CD4-positive, alpha-beta T cell (primary cell): ENCODE results near the gene C1orf115. TPM values are rescaled to one million over a fixed set of nuclear protein-coding genes. Genes with fewer than 3 reads are reported as not detected.
"Not testable (repeated sequence)": the region's sequence is repeated elsewhere in the genome, so short reads cannot be mapped to it uniquely, and the experiment has no call there.

ENCODE experiments used
- ATAC-seq: fragments of 200-7000 bp; cut with Tn5 transposase; one replicate; pipeline ENCODE4 v1.10.0; 2022; ENCODE audit warnings: mild to moderate bottlenecking; ENCODE audit not compliant: poor library complexity
- CTCF ChIA-PET: fragments of 350-600 bp; sonication (Branson Sonifier 250); formaldehyde crosslinking; loops from one replicate; lab custom pipeline; 2021; ENCODE audit warnings: antibody characterized with exemption, inconsistent platforms; lab: Charles Lee
- POLR2A ChIA-PET: fragments of 350-600 bp; sonication (Branson Sonifier 250); formaldehyde crosslinking; loops from one replicate; lab custom pipeline; 2021; ENCODE audit warnings: antibody characterized with exemption, inconsistent platforms; lab: Charles Lee
- DNase-seq, 14 experiments: peaks; one replicate each; pipeline ENCODE4 v3.0.0-alpha.2; 2013 to 2020; ENCODE audit warnings: mixed read lengths in 2 of 14
- H3K27ac ChIP-seq, 2 donors: one replicate each; pipeline versions ENCODE4 v1.5.1 to v1.7.0; 2013; ENCODE audit warnings: low read length in 2 of 2, low read depth in 1 of 2, mild to moderate bottlenecking in 1 of 2
- H3K27me3 ChIP-seq, 2 experiments: 1 replicate in 1 of 2; 2 replicates in 1 of 2; pipeline versions ENCODE4 v1.6.1 to v1.7.0; 2013; ENCODE audit warnings: low read length in 2 of 2, control low read depth in 1 of 2, mild to moderate bottlenecking in 1 of 2, moderate library complexity in 1 of 2; ENCODE audit not compliant: insufficient read depth in 2 of 2, control insufficient read depth in 1 of 2
- H3K36me3 ChIP-seq: one replicate; pipeline ENCODE4 v1.6.1; 2013; ENCODE audit warnings: low read length, control low read depth; ENCODE audit not compliant: insufficient read depth
- H3K4me1 ChIP-seq: one replicate; pipeline ENCODE4 v1.6.1; 2013; ENCODE audit warnings: low read length, control low read depth; ENCODE audit not compliant: insufficient read depth
- H3K4me3 ChIP-seq: one replicate; pipeline ENCODE4 v1.5.1; 2013; ENCODE audit warnings: mild to moderate bottlenecking, low read length, moderate library complexity
- H3K9me3 ChIP-seq, 2 experiments: 1 replicate in 1 of 2; 2 replicates in 1 of 2; pipeline versions ENCODE4 v1.6.1 to v1.7.0; 2013; ENCODE audit warnings: low read length in 2 of 2, mild to moderate bottlenecking in 2 of 2, control low read depth in 1 of 2, moderate library complexity in 1 of 2; ENCODE audit not compliant: control insufficient read depth in 1 of 2, insufficient read depth in 1 of 2
- H3K27ac Mint-ChIP-seq: one replicate; pipeline ENCODE4 v1.8.0; 2020; ENCODE audit warnings: mixed read lengths
- H3K27me3 Mint-ChIP-seq: one replicate; pipeline ENCODE4 v1.8.0; 2021; ENCODE audit warnings: mixed read lengths
- H3K36me3 Mint-ChIP-seq: one replicate; pipeline ENCODE4 v1.8.0; 2021; ENCODE audit warnings: low read depth, mixed read lengths
- H3K4me1 Mint-ChIP-seq: one replicate; pipeline ENCODE4 v1.8.0; 2021; ENCODE audit warnings: low read depth, mixed read lengths
- H3K4me3 Mint-ChIP-seq: one replicate; pipeline ENCODE4 v1.8.0; 2020; ENCODE audit warnings: mild to moderate bottlenecking, mixed read lengths
- H3K9me3 Mint-ChIP-seq: one replicate; pipeline ENCODE4 v1.8.0; 2020; ENCODE audit warnings: mixed read lengths
- intact Hi-C, 2 experiments: fragments of 100-400 bp; cut with DNase I in 1 of 2; cut with micrococcal nuclease in 1 of 2; formaldehyde crosslinking; loops; one replicate each; pipeline versions ENCODE4 v1.15.1 to v1.9.0; 2023 to 2025; cut with DNase I, micrococcal nuclease
- total RNA-seq, 174 experiments: library from RNA in 2 of 174; stranded (reverse) in 2 of 174; gene quantifications; one replicate each; pipeline ENCODE4 v1.2.3 and lab custom pipeline; 2021 to 2026
- TF ChIP-seq, protein P1 (sequence below): fragments of 200-600 bp; IDR thresholded peaks from one replicate; pipeline ENCODE4 v1.8.0; 2022; ENCODE audit warnings: antibody characterized with exemption, mild to moderate bottlenecking

Gene C1orf115
- total RNA-seq, 2 experiments from 2014 or later = 0.73 to 0.82 TPM

DNA sequence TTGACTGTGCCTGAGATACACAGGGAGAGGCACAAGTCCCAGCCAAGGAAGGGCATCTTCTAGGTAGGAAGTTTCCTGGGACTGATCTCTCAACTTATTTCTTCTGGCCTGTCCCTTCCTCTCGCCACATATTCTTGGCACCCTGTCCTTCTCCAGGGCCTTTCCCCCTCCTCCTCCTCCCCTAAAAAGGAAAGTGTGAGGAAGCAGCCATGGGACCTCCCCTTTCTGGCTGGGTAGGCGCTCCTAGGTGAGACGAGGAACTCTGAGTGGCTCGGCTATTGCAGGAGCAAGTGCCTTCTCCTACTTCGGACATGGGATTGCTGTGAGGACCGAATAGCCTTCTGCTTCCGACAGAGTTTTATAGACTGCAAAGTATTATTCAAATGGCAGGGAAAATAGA lies 42.5 kb downstream of the C1orf115 start:
- H3K27ac ChIP-seq = no peak overlapping the region
- intact Hi-C loops = loop anchor here (1.0 to 10.0 kb wide), 4 partner anchors 52 to 438 kb away; no protein-coding TSS in a partner anchor
- H3K4me3 ChIP-seq = no peak overlapping the region
- Mint-ChIP-seq H3K4me3 (no peak overlapping the region), H3K4me1 (peaks cover 15% of the 10 kb centered on the region), H3K27me3 (no peaks in the 10 kb centered on the region), H3K9me3 (no peaks in the 10 kb centered on the region), H3K27ac (no peak overlapping the region), H3K36me3 (no peaks in the 10 kb centered on the region)
- H3K9me3 ChIP-seq = no peaks in the 10 kb centered on the region
- ChIA-PET POLR2A (interaction anchor here (1.0 to 1.1 kb wide), 2 partner anchors 49 to 436 kb away, joined by 3 to 4 read pairs; no protein-coding TSS in a partner anchor), CTCF (interaction anchor here (1.0 to 1.7 kb wide), 6 partner anchors 9 to 64 kb away, joined by 3 to 5 read pairs (median 4); no protein-coding TSS in a partner anchor)
- peak in 2 of 14 experiments; percentile 9 to 15 for DNase-seq
- no peak for ATAC-seq
- TF ChIP-seq, protein P1, sequence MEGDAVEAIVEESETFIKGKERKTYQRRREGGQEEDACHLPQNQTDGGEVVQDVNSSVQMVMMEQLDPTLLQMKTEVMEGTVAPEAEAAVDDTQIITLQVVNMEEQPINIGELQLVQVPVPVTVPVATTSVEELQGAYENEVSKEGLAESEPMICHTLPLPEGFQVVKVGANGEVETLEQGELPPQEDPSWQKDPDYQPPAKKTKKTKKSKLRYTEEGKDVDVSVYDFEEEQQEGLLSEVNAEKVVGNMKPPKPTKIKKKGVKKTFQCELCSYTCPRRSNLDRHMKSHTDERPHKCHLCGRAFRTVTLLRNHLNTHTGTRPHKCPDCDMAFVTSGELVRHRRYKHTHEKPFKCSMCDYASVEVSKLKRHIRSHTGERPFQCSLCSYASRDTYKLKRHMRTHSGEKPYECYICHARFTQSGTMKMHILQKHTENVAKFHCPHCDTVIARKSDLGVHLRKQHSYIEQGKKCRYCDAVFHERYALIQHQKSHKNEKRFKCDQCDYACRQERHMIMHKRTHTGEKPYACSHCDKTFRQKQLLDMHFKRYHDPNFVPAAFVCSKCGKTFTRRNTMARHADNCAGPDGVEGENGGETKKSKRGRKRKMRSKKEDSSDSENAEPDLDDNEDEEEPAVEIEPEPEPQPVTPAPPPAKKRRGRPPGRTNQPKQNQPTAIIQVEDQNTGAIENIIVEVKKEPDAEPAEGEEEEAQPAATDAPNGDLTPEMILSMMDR = no peak
- no peaks in the 10 kb centered on the region for H3K27me3 ChIP-seq
- peaks cover 12% of the 10 kb centered on the region for H3K4me1 ChIP-seq
- no peaks in the 10 kb centered on the region for H3K36me3 ChIP-seq

DNA sequence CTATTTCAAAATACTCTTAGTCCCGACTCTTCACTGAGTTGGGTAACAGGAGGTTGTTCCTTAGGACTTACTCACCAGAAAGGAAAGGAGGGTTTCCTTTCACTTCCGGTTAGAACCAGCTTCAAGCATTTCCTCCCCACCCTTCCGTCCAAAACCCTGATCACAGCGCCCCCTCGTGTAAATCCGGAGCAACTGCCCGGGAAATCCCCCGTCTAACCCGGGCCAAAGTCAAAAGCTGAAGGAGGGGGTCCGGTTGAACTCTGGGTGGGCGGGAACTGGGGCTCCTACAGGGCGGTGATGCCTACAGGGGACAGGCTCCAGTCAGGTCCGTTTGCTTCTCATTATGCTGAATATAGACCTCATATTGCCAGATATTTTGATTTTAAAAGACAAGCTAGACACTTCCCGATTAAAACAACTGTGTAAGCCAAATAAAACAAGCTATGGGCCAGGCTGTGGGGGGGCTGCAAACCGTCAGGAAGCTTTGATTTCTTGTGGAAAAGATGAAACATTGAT lies 43.0 kb downstream of the C1orf115 start:
- ChIA-PET POLR2A (interaction anchor here (1.0 to 1.1 kb wide), 2 partner anchors 49 to 437 kb away, joined by 3 to 4 read pairs; no protein-coding TSS in a partner anchor), CTCF (interaction anchor here (0.9 to 1.7 kb wide), 7 partner anchors 9 to 65 kb away, joined by 3 to 5 read pairs (median 3); no protein-coding TSS in a partner anchor)
- Mint-ChIP-seq H3K9me3 (no peaks in the 10 kb centered on the region), H3K36me3 (no peaks in the 10 kb centered on the region), H3K27ac (peak overlapping the region; percentile 23), H3K4me1 (peaks cover 15% of the 10 kb centered on the region), H3K4me3 (peak overlapping the region; percentile 26), H3K27me3 (no peaks in the 10 kb centered on the region)
- Histone ChIP-seq H3K9me3 (no peaks in the 10 kb centered on the region), H3K27me3 (no peaks in the 10 kb centered on the region), H3K27ac (no peak overlapping the region), H3K4me1 (peaks cover 12% of the 10 kb centered on the region), H3K4me3 (peak overlapping the region; percentile 11), H3K36me3 (no peaks in the 10 kb centered on the region)
- TF ChIP-seq, protein P1 = peak; percentile 77
- ATAC-seq (peak; percentile 94), DNase-seq (peak; percentile 55 to 86 (median 67))
- intact Hi-C loops = loop anchor here (1.0 to 10.0 kb wide), 4 partner anchors 52 to 438 kb away; no protein-coding TSS in a partner anchor

DNA sequence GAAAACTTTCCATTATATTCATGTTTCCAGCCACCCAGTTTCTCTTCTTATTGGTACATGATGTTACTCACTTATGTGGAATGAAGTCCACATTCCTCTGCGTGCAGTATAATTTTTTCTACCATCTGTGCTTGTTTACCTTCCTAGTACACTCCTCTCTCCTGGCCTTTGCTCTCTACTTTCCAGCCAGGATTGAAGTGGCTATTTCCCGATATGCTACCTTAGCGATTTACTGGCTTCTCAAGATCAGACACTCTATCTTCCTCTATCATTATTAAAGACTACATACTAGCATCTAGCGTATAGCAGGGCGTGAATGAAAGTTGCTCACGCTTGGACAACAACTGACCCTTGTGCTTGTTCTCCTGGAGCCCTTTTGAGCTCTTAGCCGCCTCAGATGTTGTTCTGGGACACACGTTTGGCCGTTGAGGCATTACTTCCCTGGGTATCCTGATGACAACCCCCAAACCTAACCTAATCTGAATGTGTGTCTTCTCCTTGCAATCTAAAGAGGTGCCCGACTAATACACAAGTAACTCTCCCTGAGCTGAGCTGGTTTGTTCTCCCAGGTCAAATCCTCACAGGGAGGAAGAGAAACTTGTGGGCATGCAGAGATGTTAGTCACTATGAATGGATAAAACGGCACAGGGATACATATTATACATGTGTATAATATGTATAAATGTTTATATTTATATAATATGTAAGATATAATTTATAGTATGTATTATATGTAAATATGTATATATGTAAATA lies 44.6 kb downstream of the C1orf115 start:
- Mint-ChIP-seq H3K9me3 (no peaks in the 10 kb centered on the region), H3K4me3 (no peak overlapping the region), H3K27me3 (no peaks in the 10 kb centered on the region), H3K27ac (no peak overlapping the region), H3K36me3 (no peaks in the 10 kb centered on the region), H3K4me1 (peaks cover 15% of the 10 kb centered on the region)
- no peaks in the 10 kb centered on the region for H3K27me3 ChIP-seq
- TF ChIP-seq, protein P1 = no peak
- H3K9me3 ChIP-seq = no peaks in the 10 kb centered on the region
- DNase-seq (no peak), ATAC-seq (no peak)
- no peak overlapping the region for H3K27ac ChIP-seq
- no peaks in the 10 kb centered on the region for H3K36me3 ChIP-seq
- ChIA-PET POLR2A (no interaction called here), CTCF (no interaction called here)
- peaks cover 12% of the 10 kb centered on the region for H3K4me1 ChIP-seq
- intact Hi-C loops = loop anchor here (5.0 to 10.0 kb wide), 2 partner anchors 437 to 440 kb away; no protein-coding TSS in a partner anchor
- no peak overlapping the region for H3K4me3 ChIP-seq

DNA sequence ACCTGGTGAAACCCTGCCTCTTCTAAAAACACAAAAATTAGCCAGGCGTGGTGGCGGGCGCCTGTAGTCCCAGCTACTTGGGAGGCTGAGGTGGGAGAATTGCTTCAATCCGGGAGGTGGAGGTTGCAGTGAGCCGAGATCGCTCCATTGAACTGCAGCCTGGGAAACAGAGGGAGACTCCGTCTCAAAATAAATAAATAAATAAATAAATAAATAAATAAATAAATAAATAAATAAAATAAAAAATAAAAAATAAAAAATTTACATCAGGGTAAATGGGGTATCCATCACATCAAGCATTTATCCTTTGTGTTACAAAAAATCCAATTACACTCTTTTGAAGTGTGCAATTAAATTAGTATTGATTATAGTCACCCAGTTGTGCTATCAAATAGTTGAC lies 46.1 kb downstream of the C1orf115 start:
- H3K36me3 Mint-ChIP-seq, H3K36me3 ChIP-seq, POLR2A ChIA-PET, H3K27me3 ChIP-seq, H3K27ac ChIP-seq, H3K4me3 ChIP-seq, H3K9me3 ChIP-seq, H3K9me3 Mint-ChIP-seq, CTCF ChIA-PET, DNase-seq, H3K27ac Mint-ChIP-seq, H3K4me3 Mint-ChIP-seq, H3K27me3 Mint-ChIP-seq, ATAC-seq: not testable (repeated sequence)
- peaks cover 15% of the 10 kb centered on the region for H3K4me1 Mint-ChIP-seq
- peaks cover 12% of the 10 kb centered on the region for H3K4me1 ChIP-seq
- intact Hi-C loops = loop anchor here in 1 of 2 experiments (10.0 kb wide), 1 partner anchor 441 kb away; no protein-coding TSS in a partner anchor
